Coronary artery (tissue), 2 donors: ENCODE results near the gene SLC44A3.

Experiments used
- DNase-seq: peaks from one replicate; pipeline ENCODE4 v3.0.0-alpha.2; 2017; ENCODE audit warnings: low spot score
- H3K27ac ChIP-seq, 2 donors: fragments of 200-600 bp; sonication (generic); one replicate each; pipeline ENCODE4 v1.5.1; 2016 to 2019
- H3K4me3 ChIP-seq: fragments of 200-600 bp; sonication (generic); 2 replicates; pipeline ENCODE4 v1.5.1; 2016; ENCODE audit warnings: mild to moderate bottlenecking, moderate library complexity
- CTCF ChIP-seq: fragments of 200-600 bp; sonication (generic); IDR thresholded peaks from one replicate; pipeline ENCODE4 v1.5.1; 2019; ENCODE audit warnings: antibody characterized with exemption

The SLC44A3 gene

GRCh38 chr1:94866164-94866807, 46.1 kb downstream of the SLC44A3 start:
- H3K4me3 ChIP-seq, result no peak overlapping the region
- TF ChIP-seq CTCF, result no peak
- no peak for DNase-seq
- H3K27ac ChIP-seq, result peak overlapping the region; percentile 76 to 91

GRCh38 chr1:94871031-94871430, 50.9 kb downstream of the SLC44A3 start:
- Histone ChIP-seq H3K4me3 (no peak overlapping the region), H3K27ac (no peak overlapping the region)
- peak; percentile 49 for DNase-seq
- TF ChIP-seq CTCF, result no peak

GRCh38 chr1:94872771-94873495, 52.8 kb downstream of the SLC44A3 start:
- TF ChIP-seq CTCF, result no peak
- no peak overlapping the region for H3K4me3 ChIP-seq
- DNase-seq, result peak; percentile 33
- no peak overlapping the region for H3K27ac ChIP-seq

- no peak for TF ChIP-seq CTCF
- peak; percentile 38 for DNase-seq
- H3K4me3 ChIP-seq, result no peak overlapping the region
- H3K27ac ChIP-seq, result peak overlapping the region in 1 of 2 donors; percentile 5
Measured at GRCh38 chr1:94873520-94874351, 53.6 kb downstream of the SLC44A3 start.

- no peak for DNase-seq
- TF ChIP-seq CTCF, result no peak
- Histone ChIP-seq H3K27ac (peak overlapping the region in 1 of 2 donors; percentile 5), H3K4me3 (no peak overlapping the region)
Measured at GRCh38 chr1:94874423-94874822, 54.3 kb downstream of the SLC44A3 start.

GRCh38 chr1:94875794-94876193, 55.6 kb downstream of the SLC44A3 start:
- no peak for TF ChIP-seq CTCF
- no peak for DNase-seq
- Histone ChIP-seq H3K27ac (no peak overlapping the region), H3K4me3 (no peak overlapping the region)
